ENCODE results near the gene TMEM185B.
"Not testable (repeated sequence)": the region's sequence is repeated elsewhere in the genome, so short reads cannot be mapped to it uniquely, and the experiment has no call there.

DNA sequence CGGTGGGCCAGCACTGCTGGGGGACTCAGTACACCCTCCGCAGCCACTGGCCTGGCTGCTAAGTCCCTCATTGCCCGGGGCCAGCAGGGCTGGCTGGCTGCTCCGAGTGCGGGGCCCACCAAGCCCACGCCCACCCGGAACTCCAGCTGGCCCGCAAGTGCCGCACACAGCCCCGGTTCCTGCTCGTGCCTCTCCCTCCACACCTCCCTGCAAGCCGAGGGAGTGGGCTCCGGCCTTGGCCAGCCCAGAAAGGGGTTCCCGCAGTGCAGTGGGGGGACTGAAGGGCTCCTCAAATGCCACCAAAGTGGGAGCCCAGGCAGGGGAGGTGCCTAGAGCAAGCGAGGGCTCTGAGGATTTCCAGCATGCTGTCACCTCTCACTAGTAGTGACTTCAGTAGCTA is 36.7 kb upstream of the TMEM185B start:
- not testable (repeated sequence) for TF ChIP-seq POLR2A (IDR thresholded peaks at IDR 0.05)
- TF ChIP-seq, protein P1, sequence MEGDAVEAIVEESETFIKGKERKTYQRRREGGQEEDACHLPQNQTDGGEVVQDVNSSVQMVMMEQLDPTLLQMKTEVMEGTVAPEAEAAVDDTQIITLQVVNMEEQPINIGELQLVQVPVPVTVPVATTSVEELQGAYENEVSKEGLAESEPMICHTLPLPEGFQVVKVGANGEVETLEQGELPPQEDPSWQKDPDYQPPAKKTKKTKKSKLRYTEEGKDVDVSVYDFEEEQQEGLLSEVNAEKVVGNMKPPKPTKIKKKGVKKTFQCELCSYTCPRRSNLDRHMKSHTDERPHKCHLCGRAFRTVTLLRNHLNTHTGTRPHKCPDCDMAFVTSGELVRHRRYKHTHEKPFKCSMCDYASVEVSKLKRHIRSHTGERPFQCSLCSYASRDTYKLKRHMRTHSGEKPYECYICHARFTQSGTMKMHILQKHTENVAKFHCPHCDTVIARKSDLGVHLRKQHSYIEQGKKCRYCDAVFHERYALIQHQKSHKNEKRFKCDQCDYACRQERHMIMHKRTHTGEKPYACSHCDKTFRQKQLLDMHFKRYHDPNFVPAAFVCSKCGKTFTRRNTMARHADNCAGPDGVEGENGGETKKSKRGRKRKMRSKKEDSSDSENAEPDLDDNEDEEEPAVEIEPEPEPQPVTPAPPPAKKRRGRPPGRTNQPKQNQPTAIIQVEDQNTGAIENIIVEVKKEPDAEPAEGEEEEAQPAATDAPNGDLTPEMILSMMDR (IDR thresholded peaks at IDR 0.05): not testable (repeated sequence)

All from lower leg skin (tissue), 3 donors.